PC-3 (cell line): ENCODE results near the gene RYR2.

Experiments
- CTCF ChIP-seq: fragments of 300-600 bp; sonication (generic); conservative IDR thresholded peaks from 2 replicates; pipeline ENCODE4 v1.5.1; 2017; ENCODE audit warnings: antibody characterized with exemption, low read depth, mild to moderate bottlenecking, low read length
- EZH2 ChIP-seq: fragments of 300-600 bp; sonication (generic); IDR thresholded peaks from one replicate; pipeline ENCODE4 v1.6.1; 2017; ENCODE audit warnings: antibody characterized with exemption, mild to moderate bottlenecking, low read length; ENCODE audit not compliant: unreplicated experiment

GRCh38 chr1:237320890-237321289 is 278.9 kb downstream of the RYR2 start:
- TF ChIP-seq CTCF (no peak), EZH2 (no peak)
